Measurements from ENCODE around the gene ADORA1. TPM values are rescaled to one million over a fixed set of nuclear protein-coding genes. Genes with fewer than 3 reads are reported as not detected.

ADORA1 gene
- total RNA-seq, 5 donors from 2014 or later (not counting 1 experiment from before 2014, with no cell fraction given) = not detected

GRCh38 chr1:203171341-203172183, 44.0 kb downstream of the ADORA1 start:
- no peaks in the 10 kb centered on the region for H3K9me3 Mint-ChIP-seq
- 88% methylated on average over 21 of the region's 22 CpGs for WGBS (ENCODE audit: insufficient coverage)
- no peaks in the 10 kb centered on the region for H3K36me3 ChIP-seq (ENCODE audit: control insufficient read depth in 2 of 2, extremely low read depth in 1 of 2, insufficient read depth in 1 of 2, low read length in 1 of 2)
- no peak overlapping the region for H3K27ac ChIP-seq (ENCODE audit: low read length)
- H3K4me3 Mint-ChIP-seq = no peak overlapping the region
- H3K27ac Mint-ChIP-seq = no peak overlapping the region
- no peaks in the 10 kb centered on the region for H3K36me3 Mint-ChIP-seq
- H3K27me3 ChIP-seq (replicated peaks in 1 of 2; ENCODE audit: control insufficient read depth in 2 of 2, extremely low read depth in 1 of 2, insufficient read depth in 2 of 2, low read length in 1 of 2) = peaks cover 0 to 29% of the 10 kb centered on the region in 2 experiments
- no peak for DNase-seq
- H3K4me1 ChIP-seq (ENCODE audit: control insufficient read depth in 1 of 2, extremely low read depth in 1 of 2, insufficient read depth in 2 of 2, low read length in 2 of 2) = no peaks in the 10 kb centered on the region
- peaks cover 0 to 2% of the 10 kb centered on the region in 2 donors for H3K27me3 Mint-ChIP-seq
- no peak for ATAC-seq (replicated peaks in 1 of 4)
- H3K4me3 ChIP-seq (ENCODE audit: control insufficient read depth in 1 of 2, extremely low read depth in 1 of 2, low read length in 1 of 2) = no peak overlapping the region
- no peaks in the 10 kb centered on the region for H3K9me3 ChIP-seq
- CTCF ChIA-PET = interaction anchor here in 1 of 2 donors (0.6 kb wide), 1 partner anchor 890 kb away, joined by 3 read pairs; no protein-coding TSS in a partner anchor
- POLR2A ChIA-PET = no interaction called here
- H3K4me1 Mint-ChIP-seq = no peaks in the 10 kb centered on the region

- Histone ChIP-seq H3K27me3 (replicated peaks in 1 of 2; ENCODE audit: control insufficient read depth in 2 of 2, extremely low read depth in 1 of 2, insufficient read depth in 2 of 2, low read length in 1 of 2) (peaks cover 0 to 25% of the 10 kb centered on the region in 2 experiments), H3K9me3 (no peaks in the 10 kb centered on the region), H3K36me3 (ENCODE audit: control insufficient read depth in 2 of 2, extremely low read depth in 1 of 2, insufficient read depth in 1 of 2, low read length in 1 of 2) (no peaks in the 10 kb centered on the region), H3K4me3 (ENCODE audit: control insufficient read depth in 1 of 2, extremely low read depth in 1 of 2, low read length in 1 of 2) (no peak overlapping the region), H3K27ac (ENCODE audit: low read length) (no peak overlapping the region), H3K4me1 (ENCODE audit: control insufficient read depth in 1 of 2, extremely low read depth in 1 of 2, insufficient read depth in 2 of 2, low read length in 2 of 2) (no peaks in the 10 kb centered on the region)
- CTCF ChIA-PET = interaction anchor here (0.9 to 1.4 kb wide), 2 partner anchors 47 to 133 kb away, joined by 3 to 8 read pairs; no protein-coding TSS in a partner anchor
- H3K27me3 Mint-ChIP-seq = peaks cover 0 to 2% of the 10 kb centered on the region in 2 donors
- H3K9me3 Mint-ChIP-seq = no peaks in the 10 kb centered on the region
- H3K4me3 Mint-ChIP-seq = no peak overlapping the region
- H3K36me3 Mint-ChIP-seq = no peaks in the 10 kb centered on the region
- WGBS (ENCODE audit: insufficient coverage) = 55% methylated on average over 7 of the region's 8 CpGs
- POLR2A ChIA-PET = no interaction called here
- DNase-seq = peak in 24 of 35 experiments; percentile 4 to 55 (median 24)
- no peak overlapping the region for H3K27ac Mint-ChIP-seq
- no peaks in the 10 kb centered on the region for H3K4me1 Mint-ChIP-seq
- peak in 1 of 4 experiments; percentile 32 for ATAC-seq (replicated peaks in 1 of 4)
Observed at GRCh38 chr1:203172184-203173010, 44.9 kb downstream of the ADORA1 start.

GRCh38 chr1:203173011-203173555, 45.6 kb downstream of the ADORA1 start:
- Histone ChIP-seq H3K27ac (ENCODE audit: low read length) (no peak overlapping the region), H3K27me3 (replicated peaks in 1 of 2; ENCODE audit: control insufficient read depth in 2 of 2, extremely low read depth in 1 of 2, insufficient read depth in 2 of 2, low read length in 1 of 2) (peaks cover 0 to 25% of the 10 kb centered on the region in 2 experiments), H3K4me1 (ENCODE audit: control insufficient read depth in 1 of 2, extremely low read depth in 1 of 2, insufficient read depth in 2 of 2, low read length in 2 of 2) (no peaks in the 10 kb centered on the region), H3K4me3 (ENCODE audit: control insufficient read depth in 1 of 2, extremely low read depth in 1 of 2, low read length in 1 of 2) (no peak overlapping the region), H3K9me3 (no peaks in the 10 kb centered on the region), H3K36me3 (ENCODE audit: control insufficient read depth in 2 of 2, extremely low read depth in 1 of 2, insufficient read depth in 1 of 2, low read length in 1 of 2) (no peaks in the 10 kb centered on the region)
- 69% methylated on average over 2 of the region's 2 CpGs for WGBS (ENCODE audit: insufficient coverage)
- Mint-ChIP-seq H3K4me1 (no peaks in the 10 kb centered on the region), H3K36me3 (no peaks in the 10 kb centered on the region), H3K27ac (no peak overlapping the region), H3K27me3 (peaks cover 0 to 6% of the 10 kb centered on the region in 2 donors), H3K9me3 (no peaks in the 10 kb centered on the region), H3K4me3 (no peak overlapping the region)
- DNase-seq (no peak), ATAC-seq (replicated peaks in 1 of 4) (no peak)
- CTCF ChIA-PET = interaction anchor here (0.9 to 1.4 kb wide), 2 partner anchors 47 to 134 kb away, joined by 3 to 8 read pairs; no protein-coding TSS in a partner anchor
- POLR2A ChIA-PET = no interaction called here

GRCh38 chr1:203173566-203173965, 46.0 kb downstream of the ADORA1 start:
- Histone ChIP-seq H3K4me1 (ENCODE audit: control insufficient read depth in 1 of 2, extremely low read depth in 1 of 2, insufficient read depth in 2 of 2, low read length in 2 of 2) (no peaks in the 10 kb centered on the region), H3K27me3 (replicated peaks in 1 of 2; ENCODE audit: control insufficient read depth in 2 of 2, extremely low read depth in 1 of 2, insufficient read depth in 2 of 2, low read length in 1 of 2) (peaks cover 0 to 25% of the 10 kb centered on the region in 2 experiments), H3K27ac (ENCODE audit: low read length) (no peak overlapping the region), H3K36me3 (ENCODE audit: control insufficient read depth in 2 of 2, extremely low read depth in 1 of 2, insufficient read depth in 1 of 2, low read length in 1 of 2) (no peaks in the 10 kb centered on the region), H3K9me3 (no peaks in the 10 kb centered on the region), H3K4me3 (ENCODE audit: control insufficient read depth in 1 of 2, extremely low read depth in 1 of 2, low read length in 1 of 2) (no peak overlapping the region)
- Mint-ChIP-seq H3K4me3 (no peak overlapping the region), H3K9me3 (no peaks in the 10 kb centered on the region), H3K4me1 (no peaks in the 10 kb centered on the region), H3K36me3 (no peaks in the 10 kb centered on the region), H3K27ac (no peak overlapping the region), H3K27me3 (peaks cover 0 to 11% of the 10 kb centered on the region in 2 donors)
- CTCF ChIA-PET = interaction anchor here (0.9 to 1.4 kb wide), 2 partner anchors 46 to 134 kb away, joined by 3 to 8 read pairs; no protein-coding TSS in a partner anchor
- DNase-seq (no peak), ATAC-seq (replicated peaks in 1 of 4) (no peak)
- 86% methylated on average over 1 of the region's 5 CpGs for WGBS (ENCODE audit: insufficient coverage)
- POLR2A ChIA-PET = no interaction called here

- H3K4me3 Mint-ChIP-seq = no peak overlapping the region
- no peaks in the 10 kb centered on the region for H3K4me1 ChIP-seq (ENCODE audit: control insufficient read depth in 1 of 2, extremely low read depth in 1 of 2, insufficient read depth in 2 of 2, low read length in 2 of 2)
- no peak overlapping the region for H3K4me3 ChIP-seq (ENCODE audit: control insufficient read depth in 1 of 2, extremely low read depth in 1 of 2, low read length in 1 of 2)
- ChIA-PET POLR2A (no interaction called here), CTCF (no interaction called here)
- no peaks in the 10 kb centered on the region for H3K36me3 Mint-ChIP-seq
- DNase-seq (no peak), ATAC-seq (replicated peaks in 1 of 4) (no peak)
- H3K9me3 Mint-ChIP-seq = no peaks in the 10 kb centered on the region
- H3K9me3 ChIP-seq = no peaks in the 10 kb centered on the region
- H3K4me1 Mint-ChIP-seq = no peaks in the 10 kb centered on the region
- H3K36me3 ChIP-seq (ENCODE audit: control insufficient read depth in 2 of 2, extremely low read depth in 1 of 2, insufficient read depth in 1 of 2, low read length in 1 of 2) = no peaks in the 10 kb centered on the region
- 95% methylated on average over 7 of the region's 12 CpGs for WGBS (ENCODE audit: insufficient coverage)
- no peak overlapping the region for H3K27ac Mint-ChIP-seq
- H3K27ac ChIP-seq (ENCODE audit: low read length) = no peak overlapping the region
- H3K27me3 ChIP-seq (replicated peaks in 1 of 2; ENCODE audit: control insufficient read depth in 2 of 2, extremely low read depth in 1 of 2, insufficient read depth in 2 of 2, low read length in 1 of 2) = peaks cover 0 to 32% of the 10 kb centered on the region in 2 experiments
- peaks cover 0 to 11% of the 10 kb centered on the region in 2 donors for H3K27me3 Mint-ChIP-seq
Observed at GRCh38 chr1:203174324-203174985, 46.9 kb downstream of the ADORA1 start.

Measured in T-cell (primary cell).